Immature natural killer cell (primary cell): Measurements from ENCODE around the gene GDPD5. TPM values are rescaled to one million over a fixed set of nuclear protein-coding genes. Genes with fewer than 3 reads are reported as not detected.
A peak's percentile ranks its signal among the peaks of the same experiment; 100 is the strongest.

Source experiments
- DNase-seq, 3 donors: peaks; one replicate each; pipeline ENCODE4 v3.0.0; 2022; ENCODE audit warnings: mixed read lengths in 1 of 3
- H3K27ac Mint-ChIP-seq, 6 donors: one replicate each; pipeline ENCODE4 v1.8.0; 2020; ENCODE audit warnings: mixed read lengths in 6 of 6, mild to moderate bottlenecking in 5 of 6, inconsistent platforms in 4 of 6, moderate library complexity in 3 of 6
- H3K27me3 Mint-ChIP-seq, 3 donors: one replicate each; pipeline ENCODE4 v1.8.0; 2020 to 2021; ENCODE audit warnings: low read depth in 3 of 3, mild to moderate bottlenecking in 3 of 3, mixed read lengths in 3 of 3, moderate library complexity in 3 of 3, inconsistent platforms in 1 of 3
- H3K36me3 Mint-ChIP-seq, 3 donors: one replicate each; pipeline ENCODE4 v1.8.0; 2020; ENCODE audit warnings: mixed read lengths in 3 of 3, inconsistent platforms in 2 of 3, mild to moderate bottlenecking in 2 of 3
- H3K4me1 Mint-ChIP-seq, 2 donors: one replicate each; pipeline ENCODE4 v1.8.0; 2020; ENCODE audit warnings: inconsistent platforms in 2 of 2, mild to moderate bottlenecking in 2 of 2, mixed read lengths in 2 of 2, moderate library complexity in 1 of 2
- H3K4me3 Mint-ChIP-seq, 5 donors: one replicate each; pipeline ENCODE4 v1.8.0; 2020; ENCODE audit warnings: mild to moderate bottlenecking in 5 of 5, mixed read lengths in 5 of 5, inconsistent platforms in 3 of 5, moderate library complexity in 3 of 5
- H3K9me3 Mint-ChIP-seq, 6 donors: one replicate each; pipeline ENCODE4 v1.8.0; 2020; ENCODE audit warnings: mild to moderate bottlenecking in 6 of 6, mixed read lengths in 6 of 6, inconsistent platforms in 4 of 6, moderate library complexity in 3 of 6
- polyA plus RNA-seq, 3 donors: library from polyadenylated mRNA; unstranded; fragments of 300-500 nt; fragmentation: Illumina TruSeq; gene quantifications; one replicate each; pipeline ENCODE4 v1.2.3, GENCODE V29; 2021

Gene GDPD5
- polyA plus RNA-seq, 3 donors from 2014 or later = 1.8 to 9.2 (median 4.1) TPM

DNA sequence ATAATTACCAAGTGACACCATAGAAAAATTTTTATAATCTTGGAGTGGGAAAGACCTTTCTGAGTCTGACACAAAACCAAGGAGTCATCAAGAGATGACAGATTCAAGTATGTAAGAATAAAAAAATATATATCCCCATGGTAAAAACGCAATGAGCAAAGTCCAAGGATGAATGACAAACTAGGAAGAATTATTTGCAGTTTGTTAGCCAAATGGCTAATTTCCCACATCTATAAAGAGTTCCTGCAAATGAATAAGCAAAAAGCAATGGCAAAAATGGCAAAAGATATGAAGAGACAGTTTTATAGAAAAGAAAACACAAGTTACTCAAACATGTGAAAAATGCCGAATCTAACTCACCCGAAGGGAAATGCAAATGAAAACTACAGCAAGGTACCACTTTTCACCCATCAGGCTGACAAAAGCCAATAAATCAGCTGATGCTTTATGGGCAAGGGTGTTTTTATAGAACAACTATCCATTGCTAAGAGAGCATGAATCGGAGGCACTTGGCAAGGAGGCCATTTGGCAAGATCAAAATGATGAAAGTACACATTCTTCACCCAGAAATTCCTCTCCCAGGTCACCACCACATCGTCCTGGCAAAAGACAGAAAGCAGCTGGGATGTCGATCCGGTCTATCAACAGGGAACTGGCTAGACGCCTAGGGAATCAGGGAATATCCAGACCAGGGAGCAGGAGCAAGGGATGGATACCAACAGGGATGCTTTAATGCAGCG lies 71.7 kb downstream of the GDPD5 start:
- Mint-ChIP-seq H3K9me3 (no peaks in the 10 kb centered on the region), H3K27me3 (peaks cover 0 to 2% (median 2%) of the 10 kb centered on the region in 3 donors), H3K4me3 (no peak overlapping the region), H3K27ac (peak overlapping the region in 1 of 6 donors; percentile 25), H3K36me3 (peaks cover 3 to 14% (median 3%) of the 10 kb centered on the region in 3 donors), H3K4me1 (no peaks in the 10 kb centered on the region)
- no peak for DNase-seq

DNA sequence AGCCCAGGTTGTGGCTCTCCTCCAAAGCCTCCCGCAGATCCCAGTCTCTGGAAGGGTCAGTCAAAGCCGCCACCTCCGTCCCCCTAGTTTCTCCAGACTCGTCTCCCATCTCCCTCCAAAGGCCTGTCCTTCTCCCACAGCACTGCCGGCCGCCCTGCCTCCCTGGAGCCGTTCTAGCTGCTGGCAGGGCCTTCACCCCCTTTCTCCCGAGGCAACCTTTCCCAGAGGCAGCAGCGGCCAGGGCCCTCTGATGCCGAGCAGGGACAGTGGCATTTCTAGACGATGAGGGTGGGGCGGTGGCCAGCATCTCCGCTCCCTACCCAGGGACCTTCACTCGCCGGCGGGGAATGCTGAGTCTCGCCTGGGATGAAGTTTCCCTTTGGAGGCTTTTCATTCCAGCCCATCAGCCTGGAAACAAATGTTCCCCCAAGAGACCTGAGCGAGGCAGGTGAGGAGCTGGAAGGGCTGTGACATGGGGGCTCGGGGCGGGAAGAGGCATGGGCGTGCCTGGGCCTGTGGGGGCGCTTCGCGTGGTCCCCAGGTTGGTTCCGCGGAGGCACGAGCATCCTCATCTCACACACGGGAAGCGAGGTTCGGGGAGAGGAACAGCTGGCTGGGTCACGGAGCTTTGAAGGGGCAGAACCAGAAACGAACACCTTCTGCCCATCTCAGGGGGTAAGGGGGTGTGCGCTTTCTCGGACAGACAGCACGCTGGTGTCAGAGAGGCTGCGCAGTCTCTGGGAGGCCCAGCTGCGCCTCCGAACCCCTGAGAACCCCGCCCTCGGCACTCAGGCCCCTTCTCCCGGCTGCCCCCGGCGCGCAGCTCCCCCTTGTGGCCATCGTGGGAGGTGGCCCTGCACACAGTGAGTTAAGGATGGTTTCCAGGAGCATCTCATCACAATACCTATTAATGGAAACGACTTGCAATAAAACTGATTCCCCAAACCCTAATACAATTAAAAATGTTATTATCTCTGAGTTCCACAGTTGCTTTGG lies 74.6 kb downstream of the GDPD5 start:
- Mint-ChIP-seq H3K27me3 (peaks cover 0 to 4% (median 4%) of the 10 kb centered on the region in 3 donors), H3K27ac (no peak overlapping the region), H3K4me1 (no peaks in the 10 kb centered on the region), H3K4me3 (no peak overlapping the region), H3K36me3 (peaks cover 3 to 14% (median 3%) of the 10 kb centered on the region in 3 donors), H3K9me3 (no peaks in the 10 kb centered on the region)
- no peak for DNase-seq

DNA sequence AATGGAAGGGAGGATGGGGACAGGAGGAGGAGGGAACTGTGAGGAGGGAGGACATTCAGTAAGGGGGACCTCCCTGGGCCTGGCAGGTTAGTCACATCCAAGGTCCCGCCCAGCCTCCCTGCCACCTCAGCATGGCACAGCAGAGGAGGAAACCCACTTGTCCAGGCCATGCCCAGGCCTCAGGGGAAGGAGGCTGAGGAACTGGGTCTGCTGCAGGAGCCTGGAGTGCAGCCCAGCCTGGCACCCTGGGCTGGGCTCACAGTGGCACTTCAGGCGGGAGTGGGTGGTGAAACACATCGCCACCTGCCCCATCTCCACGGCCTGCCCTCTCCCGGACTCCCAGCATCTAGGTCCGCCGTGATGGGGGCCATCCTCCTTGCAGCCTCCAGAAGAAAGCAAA lies 75.5 kb downstream of the GDPD5 start:
- no peak overlapping the region for H3K4me3 Mint-ChIP-seq
- no peaks in the 10 kb centered on the region for H3K4me1 Mint-ChIP-seq
- H3K9me3 Mint-ChIP-seq = no peaks in the 10 kb centered on the region
- H3K36me3 Mint-ChIP-seq = peaks cover 0 to 11% (median 0%) of the 10 kb centered on the region in 3 donors
- H3K27me3 Mint-ChIP-seq = peaks cover 0 to 4% (median 4%) of the 10 kb centered on the region in 3 donors
- DNase-seq = no peak
- no peak overlapping the region for H3K27ac Mint-ChIP-seq

DNA sequence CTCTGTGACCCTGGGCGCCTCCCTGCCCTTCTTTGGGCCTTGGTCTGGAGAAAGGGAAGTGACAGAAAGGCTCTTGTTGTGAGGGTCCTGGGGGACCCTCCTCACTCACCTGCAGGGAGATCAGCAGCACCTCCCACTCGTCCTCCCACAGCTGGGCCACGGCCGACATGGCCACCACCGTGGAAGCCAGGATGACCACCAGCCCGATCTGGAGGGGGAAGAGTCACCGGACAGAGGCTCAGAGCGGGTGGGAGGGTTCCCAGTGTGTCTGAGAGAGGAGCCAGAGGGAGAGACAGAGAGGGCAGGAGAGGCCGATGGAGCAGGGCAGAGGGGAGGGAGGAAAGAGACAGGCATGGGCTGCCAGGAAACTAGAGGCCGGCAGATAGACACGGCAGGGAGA lies 76.0 kb downstream of the GDPD5 start:
- peaks cover 0 to 4% (median 4%) of the 10 kb centered on the region in 3 donors for H3K27me3 Mint-ChIP-seq
- H3K27ac Mint-ChIP-seq = no peak overlapping the region
- no peaks in the 10 kb centered on the region for H3K9me3 Mint-ChIP-seq
- no peaks in the 10 kb centered on the region for H3K4me1 Mint-ChIP-seq
- peaks cover 0 to 11% (median 0%) of the 10 kb centered on the region in 3 donors for H3K36me3 Mint-ChIP-seq
- H3K4me3 Mint-ChIP-seq = no peak overlapping the region
- no peak for DNase-seq

DNA sequence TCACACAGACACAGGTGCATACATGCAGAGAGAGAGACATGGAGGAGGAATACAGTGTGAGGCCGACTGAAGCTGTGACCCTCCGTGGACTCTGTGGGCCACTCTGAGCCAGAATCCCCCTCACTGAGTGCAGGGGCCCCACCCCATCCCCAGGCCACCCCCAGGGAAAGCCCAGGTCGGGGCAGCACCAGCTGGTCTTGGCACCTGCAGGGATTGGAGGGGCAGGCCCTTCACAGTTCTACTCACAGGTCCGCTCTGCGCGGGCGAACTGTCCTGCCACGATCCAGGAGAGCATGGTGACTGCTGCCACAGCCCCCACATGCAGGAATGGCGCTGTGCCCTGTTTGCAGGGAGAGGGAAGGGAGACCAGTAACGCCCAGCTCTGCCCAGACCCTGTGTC lies 76.5 kb downstream of the GDPD5 start:
- no peak overlapping the region for H3K4me3 Mint-ChIP-seq
- H3K27me3 Mint-ChIP-seq = peaks cover under 1 to 4% (median 4%) of the 10 kb centered on the region in 3 donors
- no peaks in the 10 kb centered on the region for H3K4me1 Mint-ChIP-seq
- H3K36me3 Mint-ChIP-seq = peaks cover 0 to 11% (median 0%) of the 10 kb centered on the region in 3 donors
- no peaks in the 10 kb centered on the region for H3K9me3 Mint-ChIP-seq
- no peak overlapping the region for H3K27ac Mint-ChIP-seq
- no peak for DNase-seq

DNA sequence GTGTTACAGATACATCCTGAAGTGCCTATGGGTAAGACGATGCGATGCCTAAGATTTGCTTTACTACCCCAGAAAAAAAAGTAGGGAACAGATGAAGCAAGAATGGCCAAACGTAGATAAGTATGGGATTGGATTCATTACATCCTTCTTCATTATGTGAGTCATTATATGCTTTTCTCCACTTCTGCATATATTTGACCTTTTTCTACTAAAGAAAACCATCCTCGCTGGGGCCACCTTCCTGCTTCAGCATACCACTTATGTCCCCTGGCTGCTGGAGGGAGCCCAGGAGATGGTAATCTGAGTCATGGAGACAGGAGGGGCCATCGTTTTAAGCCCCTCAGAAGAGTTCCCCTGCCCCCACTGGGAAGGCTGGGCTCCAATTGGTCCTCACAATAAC lies 78.3 kb downstream of the GDPD5 start:
- Mint-ChIP-seq H3K4me3 (no peak overlapping the region), H3K27me3 (peaks cover 3 to 4% (median 4%) of the 10 kb centered on the region in 3 donors), H3K27ac (no peak overlapping the region), H3K9me3 (no peaks in the 10 kb centered on the region), H3K36me3 (peaks cover 0 to 4% (median 0%) of the 10 kb centered on the region in 3 donors), H3K4me1 (no peaks in the 10 kb centered on the region)
- DNase-seq = no peak

DNA sequence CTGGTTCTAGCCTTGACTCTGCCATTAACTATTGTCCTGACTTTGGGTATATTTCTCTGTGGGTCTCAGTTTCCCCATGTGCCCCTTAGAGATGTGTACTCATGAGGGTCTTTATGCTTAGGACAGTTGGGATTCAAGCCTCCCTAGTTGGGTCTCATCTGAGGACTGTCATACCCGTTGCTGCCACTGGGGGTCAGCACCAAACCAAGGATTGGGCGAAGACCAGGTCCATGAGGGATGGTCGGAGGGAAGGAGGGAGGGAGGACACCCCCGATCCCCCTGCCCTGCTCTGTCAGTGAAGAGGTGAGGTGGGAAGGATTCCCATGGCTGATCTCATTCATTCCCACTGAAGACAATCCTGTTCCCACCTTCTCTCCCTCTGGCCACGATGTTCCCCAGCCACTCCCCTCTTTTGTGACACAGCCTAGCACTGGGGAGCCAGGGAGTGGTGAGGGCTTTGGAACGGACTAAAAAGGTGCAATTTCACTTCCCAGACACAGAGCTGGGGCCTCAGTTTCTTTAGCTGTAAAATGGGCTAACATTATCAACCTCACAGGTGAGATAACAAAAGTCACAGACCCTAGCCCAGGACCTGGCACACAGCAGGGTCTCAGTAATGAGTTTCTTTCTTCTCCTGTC lies 80.3 kb downstream of the GDPD5 start:
- Mint-ChIP-seq H3K9me3 (no peaks in the 10 kb centered on the region), H3K36me3 (no peaks in the 10 kb centered on the region), H3K27me3 (peaks cover 2 to 6% (median 4%) of the 10 kb centered on the region in 3 donors), H3K4me3 (no peak overlapping the region), H3K4me1 (no peaks in the 10 kb centered on the region), H3K27ac (no peak overlapping the region)
- DNase-seq = peak; percentile 60 to 67 (median 64)

DNA sequence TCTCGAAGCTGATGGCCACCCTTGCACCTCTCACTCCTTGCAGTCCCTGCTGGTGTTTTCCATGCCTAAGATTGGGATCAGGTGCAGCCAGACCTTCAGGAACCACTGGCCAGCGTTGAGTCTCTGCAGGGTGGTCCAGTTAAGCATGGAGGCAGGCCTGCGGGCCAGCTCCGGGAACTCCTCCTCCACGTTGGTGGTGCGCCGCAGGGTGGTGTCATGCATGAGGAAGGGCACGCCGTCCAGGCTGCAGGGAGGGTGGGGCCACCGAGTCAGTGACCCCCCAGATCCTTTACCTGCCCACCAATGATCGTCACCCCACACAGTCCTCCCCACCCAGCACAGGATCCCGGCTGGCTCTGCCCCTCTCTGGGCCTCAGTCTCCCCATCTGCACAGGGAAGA lies 82.7 kb downstream of the GDPD5 start:
- no peaks in the 10 kb centered on the region for H3K36me3 Mint-ChIP-seq
- no peaks in the 10 kb centered on the region for H3K4me1 Mint-ChIP-seq
- no peak overlapping the region for H3K4me3 Mint-ChIP-seq
- H3K27ac Mint-ChIP-seq = no peak overlapping the region
- peaks cover 1 to 7% (median 4%) of the 10 kb centered on the region in 3 donors for H3K27me3 Mint-ChIP-seq
- no peaks in the 10 kb centered on the region for H3K9me3 Mint-ChIP-seq
- DNase-seq = no peak

DNA sequence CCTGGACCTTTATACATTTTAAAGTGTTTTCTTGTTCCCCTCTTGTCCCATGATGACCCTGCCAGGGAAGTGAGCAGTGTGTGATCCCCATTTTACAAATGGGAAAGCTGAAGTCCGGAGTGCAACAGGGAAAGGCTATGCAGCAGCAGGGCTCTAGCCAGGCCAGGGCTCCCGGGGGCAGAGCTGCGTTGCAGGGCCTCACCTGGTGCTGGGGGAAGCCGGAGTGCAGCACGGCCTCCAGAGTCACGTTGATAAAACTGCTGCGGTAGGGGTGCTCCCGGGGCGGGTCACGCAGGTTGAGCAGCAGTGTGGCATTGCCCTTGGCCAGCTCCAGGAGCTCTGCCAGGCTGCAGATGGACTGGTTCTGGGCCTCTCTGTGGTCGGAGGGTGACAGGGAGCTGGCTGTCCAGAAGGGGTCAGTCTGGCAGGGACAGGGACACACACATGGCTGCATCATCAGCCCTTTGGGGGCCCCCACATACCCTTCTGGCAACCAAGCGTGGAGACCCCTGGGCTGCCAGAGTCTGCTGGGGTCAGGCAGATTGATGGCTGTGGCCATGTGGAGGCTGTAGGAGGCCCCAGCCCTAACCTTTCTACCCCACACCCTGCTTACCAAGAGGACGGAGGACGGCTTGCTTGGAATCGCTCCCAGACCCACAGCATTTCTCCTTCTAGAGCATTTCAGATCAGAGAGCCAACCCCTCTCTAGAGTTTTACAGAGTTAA lies 83.4 kb downstream of the GDPD5 start:
- Mint-ChIP-seq H3K27ac (no peak overlapping the region), H3K9me3 (no peaks in the 10 kb centered on the region), H3K4me3 (no peak overlapping the region), H3K4me1 (no peaks in the 10 kb centered on the region), H3K27me3 (peaks cover 1 to 7% (median 4%) of the 10 kb centered on the region in 3 donors), H3K36me3 (no peaks in the 10 kb centered on the region)
- no peak for DNase-seq

DNA sequence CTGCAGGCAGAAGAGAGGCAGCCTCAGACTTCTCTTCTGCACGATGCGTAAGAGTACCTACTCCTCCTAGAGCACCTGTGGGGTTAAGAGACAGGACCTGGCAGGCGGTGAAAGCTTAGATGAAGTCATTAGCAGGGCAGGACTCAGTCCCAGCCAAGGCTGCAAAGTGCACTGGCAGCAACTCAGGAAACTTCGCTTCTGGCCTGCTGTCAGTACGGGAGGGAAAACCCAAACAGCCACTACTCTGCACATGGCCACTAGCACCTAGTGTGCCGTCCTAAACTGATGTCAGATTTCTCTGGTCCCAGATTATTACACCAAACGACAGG lies 84.0 kb downstream of the GDPD5 start:
- DNase-seq = no peak
- H3K27ac Mint-ChIP-seq = no peak overlapping the region
- H3K36me3 Mint-ChIP-seq = no peaks in the 10 kb centered on the region
- H3K4me3 Mint-ChIP-seq = no peak overlapping the region
- H3K9me3 Mint-ChIP-seq = no peaks in the 10 kb centered on the region
- H3K4me1 Mint-ChIP-seq = no peaks in the 10 kb centered on the region
- peaks cover 1 to 7% (median 4%) of the 10 kb centered on the region in 3 donors for H3K27me3 Mint-ChIP-seq

DNA sequence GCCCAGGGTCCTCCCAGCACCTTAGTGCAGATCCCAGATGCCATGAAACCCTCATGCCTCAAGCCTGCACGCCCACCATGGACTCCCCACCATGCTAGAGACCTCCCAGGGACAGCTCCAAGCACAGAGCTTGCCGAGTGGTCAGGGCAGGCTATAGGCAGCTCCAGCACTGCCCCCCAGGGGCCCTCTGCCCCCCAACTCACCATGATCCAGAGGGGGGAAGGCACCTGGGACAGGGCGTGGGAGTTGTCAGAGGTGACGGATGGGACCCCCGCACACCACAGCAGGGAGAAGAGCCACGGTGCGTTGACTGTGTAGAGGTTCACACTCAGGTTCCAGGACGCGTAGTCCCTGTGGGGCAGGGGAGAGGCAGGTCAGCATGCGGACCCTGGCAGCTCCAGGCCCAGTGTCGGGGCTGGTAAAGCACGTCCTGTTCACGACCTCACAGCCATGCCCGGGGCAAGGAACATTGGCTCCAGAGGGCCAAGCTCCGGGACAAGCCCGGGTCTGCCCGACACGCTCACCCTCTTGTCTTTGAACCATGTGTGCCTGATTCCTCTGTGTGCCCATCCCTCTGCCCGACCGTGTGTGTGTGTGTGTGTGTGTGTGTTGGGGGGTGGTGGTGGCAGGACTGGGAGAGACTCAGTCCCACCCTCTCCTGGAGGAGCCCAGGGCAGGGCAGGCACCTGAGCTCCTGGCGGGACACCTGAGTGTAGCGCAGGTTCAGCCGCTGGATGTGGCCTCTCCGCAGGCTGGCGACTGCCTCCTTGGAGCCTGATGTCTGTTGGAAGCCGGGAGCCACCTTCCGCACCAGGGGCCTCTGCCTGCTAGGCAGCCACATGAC lies 84.6 kb downstream of the GDPD5 start:
- H3K9me3 Mint-ChIP-seq = no peaks in the 10 kb centered on the region
- no peak for DNase-seq
- H3K4me1 Mint-ChIP-seq = no peaks in the 10 kb centered on the region
- H3K27me3 Mint-ChIP-seq = peaks cover 1 to 7% (median 2%) of the 10 kb centered on the region in 3 donors
- no peaks in the 10 kb centered on the region for H3K36me3 Mint-ChIP-seq
- no peak overlapping the region for H3K4me3 Mint-ChIP-seq
- H3K27ac Mint-ChIP-seq = no peak overlapping the region

DNA sequence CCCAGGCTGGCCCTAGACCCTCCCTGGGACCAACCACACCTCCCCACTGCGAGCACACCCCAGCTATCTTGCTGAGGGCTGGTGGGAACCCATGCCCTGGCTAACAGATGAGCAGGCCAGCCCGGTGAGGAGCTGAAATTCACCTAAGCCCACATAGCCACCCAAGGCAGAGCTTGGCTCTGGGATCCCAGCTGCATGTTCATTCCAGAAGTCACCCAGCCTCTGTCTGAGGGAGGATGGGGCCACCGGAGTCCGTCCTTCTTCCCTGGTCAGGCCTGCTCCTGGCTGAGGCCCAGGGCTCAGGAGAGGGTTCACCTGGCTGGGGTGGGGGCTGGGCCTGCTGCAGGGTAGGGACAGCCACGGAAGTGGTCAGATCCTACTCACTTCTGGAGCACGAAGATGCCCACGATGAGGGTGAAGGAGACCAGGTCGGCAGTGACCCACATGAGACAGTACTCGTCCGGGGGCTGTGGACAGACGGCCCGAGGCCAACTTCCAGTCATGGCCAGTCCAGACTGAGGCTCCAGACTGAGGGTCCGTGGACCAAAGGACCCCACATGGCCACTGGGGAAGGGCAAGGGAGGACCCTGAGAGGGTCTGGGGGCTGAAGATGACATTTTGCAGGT lies 86.1 kb downstream of the GDPD5 start:
- H3K27me3 Mint-ChIP-seq = peaks cover 1 to 7% (median 2%) of the 10 kb centered on the region in 3 donors
- no peak overlapping the region for H3K4me3 Mint-ChIP-seq
- H3K27ac Mint-ChIP-seq = no peak overlapping the region
- no peaks in the 10 kb centered on the region for H3K4me1 Mint-ChIP-seq
- H3K9me3 Mint-ChIP-seq = no peaks in the 10 kb centered on the region
- DNase-seq = no peak
- H3K36me3 Mint-ChIP-seq = peaks cover 0 to 3% (median 0%) of the 10 kb centered on the region in 3 donors
